Measurements from ENCODE around the gene RNF220. TPM values are rescaled to one million over a fixed set of nuclear protein-coding genes. Genes with fewer than 3 reads are reported as not detected.

Gene RNF220
- total and polyA plus RNA-seq, 2 of the 4 experiments (the other 2 are of a cell fraction): 71.8 to 77.1 TPM

DNA sequence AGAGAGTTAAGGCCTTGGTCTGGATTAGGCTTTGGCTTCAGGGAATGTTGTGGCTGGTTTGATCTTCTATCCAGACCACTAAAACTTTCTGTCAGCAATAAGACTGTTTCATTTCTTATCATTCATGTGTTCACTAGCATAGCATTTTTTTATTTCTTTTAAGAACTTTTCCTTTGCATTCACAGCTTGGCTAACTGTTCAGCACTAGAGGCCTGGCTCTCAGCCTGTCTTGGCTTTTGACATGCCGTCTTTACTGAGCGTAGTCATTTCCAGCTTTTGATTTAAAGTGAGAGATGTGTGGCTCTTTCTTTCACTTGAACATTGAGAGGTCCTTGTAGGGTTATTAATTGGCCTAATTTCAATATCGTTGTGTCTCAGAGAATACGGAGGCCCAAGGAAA lies 62.5 kb downstream of the RNF220 start:
- Histone ChIP-seq H2BK20ac (ENCODE audit: low read depth, low read length) (no peak overlapping the region), H3K56ac (ENCODE audit: extremely low read depth, insufficient read depth, low read length) (no peak overlapping the region), H4K5ac (ENCODE audit: low read depth, low read length) (no peak overlapping the region), H3K4ac (ENCODE audit: low read depth, low read length) (no peak overlapping the region), H3K4me3 (ENCODE audit: insufficient read depth, low read depth, low read length) (no peak overlapping the region), H3K36me3 (ENCODE audit: control insufficient read depth, insufficient read depth, low read length) (no peaks in the 10 kb centered on the region), H4K20me1 (ENCODE audit: insufficient read depth, low read length) (no peaks in the 10 kb centered on the region), H2AK9ac (replicated peaks; ENCODE audit: low read depth, low read length, poor library complexity) (no peak overlapping the region), H3K27ac (ENCODE audit: insufficient read depth, low read length) (no peak overlapping the region), H3K27me3 (ENCODE audit: control insufficient read depth, insufficient read depth, low read length) (peaks cover 6% of the 10 kb centered on the region), H3K4me1 (ENCODE audit: control insufficient read depth, insufficient read depth, low read length) (no peaks in the 10 kb centered on the region), H3K9ac (ENCODE audit: low read depth, low read length) (no peak overlapping the region), H4K8ac (ENCODE audit: low read depth in 2 of 2, low read length in 2 of 2) (no peak overlapping the region), H3K9me3 (ENCODE audit: control insufficient read depth, insufficient read depth, low read length) (peaks cover 2% of the 10 kb centered on the region; the same call in 1 of the 2 replicates), H3K18ac (ENCODE audit: low read depth, low read length) (no peak overlapping the region), H3K9me1 (ENCODE audit: insufficient read depth, low read length) (no peaks in the 10 kb centered on the region), H2AK5ac (ENCODE audit: low read depth, low read length) (no peak overlapping the region), H2BK15ac (ENCODE audit: low read depth, low read length) (no peak overlapping the region), H3K4me2 (ENCODE audit: low read depth, low read length) (no peak overlapping the region), H3K14ac (replicated peaks; ENCODE audit: low read depth, low read length) (no peak overlapping the region), H3K79me1 (ENCODE audit: low read depth in 1 of 2, low read length in 2 of 2) (no peaks in the 10 kb centered on the region), H2BK5ac (ENCODE audit: low read depth, low read length, poor library complexity, severe bottlenecking) (no peak overlapping the region), H4K91ac (ENCODE audit: insufficient read depth, low read depth, low read length) (no peak overlapping the region), H2AFZ (replicated peaks; ENCODE audit: low read length, poor library complexity) (no peak overlapping the region), H2BK120ac (ENCODE audit: low read depth, low read length) (no peak overlapping the region), H3K23ac (ENCODE audit: low read depth, low read length) (no peak overlapping the region)
- no peak for TF ChIP-seq RAD21 (IDR thresholded peaks at IDR 0.05; ENCODE audit: low read length)
- in situ Hi-C loops (cut with MboI; ENCODE audit: low sequenced_read_pairs): no loop called here
- intact Hi-C loops (cut with micrococcal nuclease): no loop called here
- WGBS, 2 experiments (ENCODE audit: extremely low coverage in 2 of 2, insufficient read length in 1 of 2): no CpG with 5 or more reads among the region's 4 CpGs
- no TSS peak for BruUV-seq (replicated peaks)
- ChIA-PET CTCF (no interaction called here), POLR2A (ENCODE audit: unreplicated experiment) (no interaction called here)
- dilution Hi-C loops (cut with HindIII; ENCODE audit: low sequenced_read_pairs, unreplicated experiment): no loop called here
- DNase-seq (no peak), ATAC-seq (ENCODE audit: low read depth) (no peak)
